Urothelium cell line (cell line): Measurements from ENCODE around the gene CCBE1.
"Not testable (repeated sequence)": the region's sequence is repeated elsewhere in the genome, so short reads cannot be mapped to it uniquely, and the experiment has no call there.

ENCODE experiments used
- DNase-seq: peaks from one replicate; pipeline ENCODE4 v3.0.0; 2011; ENCODE audit warnings: low spot score, mixed read lengths
- FAIRE-seq: peaks from 2 replicates; lab custom pipeline; 2011; peaks lifted over from hg19 to GRCh38; lab: Jason Lieb, UNC

Gene CCBE1

GRCh38 chr18:59659508-59660170 lies 37.6 kb downstream of the CCBE1 start:
- FAIRE-seq, result no peak

DNA sequence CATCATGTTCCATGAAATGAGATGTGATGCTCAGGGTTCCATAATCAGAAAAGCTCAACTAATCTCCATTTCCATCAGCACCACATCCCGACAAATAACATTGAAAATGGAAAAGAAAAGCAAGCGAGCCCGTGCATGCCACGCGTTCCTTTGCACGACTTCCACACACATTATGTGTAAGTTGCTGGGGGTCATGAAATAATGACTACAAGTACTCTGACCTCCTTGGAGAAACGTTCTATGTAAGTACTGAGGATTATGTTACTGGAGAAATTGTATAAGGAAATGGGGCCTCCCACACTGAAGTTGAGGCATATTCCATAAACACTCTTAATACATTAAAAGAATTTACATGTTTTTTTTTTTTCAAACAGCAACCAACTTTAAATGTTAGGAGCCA lies 38.3 kb downstream of the CCBE1 start:
- no peak for FAIRE-seq
- DNase-seq, result no peak

More at GRCh38 chr18:59659508-59660170, 37.6 kb downstream of the CCBE1 start:
- no peak for DNase-seq

DNA sequence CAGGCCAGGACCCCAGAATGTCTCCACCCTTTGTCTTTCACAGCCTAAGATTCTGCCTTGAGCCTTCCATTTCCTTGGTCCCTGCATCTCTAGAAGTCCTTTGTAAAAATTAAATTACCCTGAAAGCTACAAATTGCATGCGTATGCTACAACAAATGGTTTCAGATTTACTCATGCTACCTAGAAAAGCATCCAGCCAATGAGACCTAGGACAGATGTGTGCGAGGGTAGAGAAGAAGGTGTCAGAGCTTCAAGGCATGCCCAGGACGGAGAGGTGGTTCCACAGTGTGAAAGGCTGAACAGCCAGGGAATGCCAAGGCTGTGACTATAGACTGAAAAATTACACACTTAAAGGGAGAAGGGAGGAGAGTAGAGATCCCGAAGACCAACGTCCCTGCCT lies 40.2 kb downstream of the CCBE1 start:
- no peak for FAIRE-seq
- DNase-seq, result no peak

DNA sequence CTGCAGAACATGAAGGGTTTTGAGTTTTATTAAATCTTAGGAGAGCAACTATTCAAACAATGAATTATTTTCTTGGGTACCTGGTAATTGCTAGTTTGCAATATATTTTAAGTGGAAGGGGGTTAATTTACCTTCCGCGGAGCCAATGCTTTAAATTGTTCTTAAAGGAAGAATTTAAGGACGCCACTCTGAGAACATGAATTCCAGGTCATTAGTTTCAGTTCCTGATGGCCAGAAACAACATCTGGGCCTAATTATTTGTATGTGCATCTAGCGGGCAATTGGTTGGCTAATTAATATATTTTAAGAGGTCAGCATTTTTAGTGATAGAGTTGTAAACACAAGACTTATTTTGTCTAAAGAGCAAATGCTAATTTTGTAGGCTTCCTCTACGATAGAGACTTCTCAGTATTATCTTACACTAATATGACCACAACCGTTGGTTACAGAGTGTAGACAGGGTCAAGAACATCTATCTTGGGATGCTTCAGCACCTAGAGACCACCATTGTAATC lies 40.8 kb downstream of the CCBE1 start:
- DNase-seq (no peak), FAIRE-seq (no peak)

DNA sequence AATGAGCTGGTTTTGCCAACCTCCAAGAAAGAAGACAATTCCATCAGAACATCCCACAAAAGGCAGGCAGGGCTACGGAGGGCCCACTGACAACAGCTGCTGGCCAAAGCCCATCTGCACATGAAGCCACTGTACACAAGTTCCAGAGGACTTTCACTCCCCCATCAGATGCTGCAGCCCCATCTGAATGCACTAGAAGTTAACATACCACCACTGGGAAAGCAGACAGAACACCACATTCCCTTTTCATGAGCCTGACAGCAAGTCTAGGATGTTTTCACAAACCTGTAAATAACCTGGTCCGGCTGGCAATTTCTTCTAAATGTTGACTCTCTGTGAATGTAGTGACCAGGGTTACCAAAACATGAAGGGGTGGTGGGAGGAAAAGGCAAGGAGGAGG lies 41.5 kb downstream of the CCBE1 start:
- no peak for FAIRE-seq
- DNase-seq, result no peak

GRCh38 chr18:59651071-59651470 lies 46.2 kb downstream of the CCBE1 start:
- DNase-seq (no peak), FAIRE-seq (no peak)

DNA sequence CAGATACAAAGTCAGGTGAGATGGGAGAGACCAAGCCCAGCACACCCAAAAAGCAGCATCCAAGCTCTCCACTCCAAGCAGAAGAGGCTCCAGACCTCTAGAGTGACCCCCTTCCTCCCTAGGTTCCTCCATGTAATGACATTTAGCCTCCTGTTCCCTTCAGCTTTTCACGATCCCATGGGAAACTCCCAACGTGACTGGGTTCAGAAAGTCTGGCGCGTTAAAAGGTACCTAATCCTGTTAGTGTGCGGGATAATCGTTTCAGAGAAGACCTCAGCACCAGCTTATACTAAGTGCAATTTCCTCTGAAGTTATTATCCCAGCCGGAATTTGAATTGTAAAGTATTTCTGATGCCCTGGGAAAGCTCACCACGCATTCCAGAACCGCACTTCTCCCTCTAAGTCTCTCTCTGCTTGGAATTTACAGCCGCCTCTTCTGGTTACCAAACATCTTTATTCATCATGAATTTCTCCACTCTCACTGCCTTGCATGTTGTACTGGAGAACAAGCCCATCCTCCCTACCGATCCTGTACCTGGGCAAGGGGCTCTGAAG lies 46.9 kb downstream of the CCBE1 start:
- no peak for FAIRE-seq
- DNase-seq, result no peak

DNA sequence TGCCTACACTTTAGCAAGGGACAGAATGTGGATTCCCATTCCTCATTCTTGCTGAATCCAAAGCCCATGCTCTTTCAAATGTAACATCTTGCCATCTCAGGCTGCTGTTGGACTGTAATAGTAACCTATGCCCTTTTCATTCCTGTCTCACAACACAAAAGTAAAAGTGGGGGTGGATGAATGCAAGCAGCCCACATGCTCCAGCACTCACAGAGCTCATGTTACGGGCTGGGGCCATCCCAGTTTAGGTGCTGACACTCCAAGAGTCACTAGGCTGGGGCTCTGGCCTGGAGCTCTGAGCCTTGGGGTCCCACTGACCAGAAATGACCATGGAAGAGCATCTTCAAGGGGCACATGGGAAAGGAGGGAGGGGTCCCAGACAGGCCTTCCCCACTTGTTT lies 47.6 kb downstream of the CCBE1 start:
- FAIRE-seq (no peak), DNase-seq (no peak)

DNA sequence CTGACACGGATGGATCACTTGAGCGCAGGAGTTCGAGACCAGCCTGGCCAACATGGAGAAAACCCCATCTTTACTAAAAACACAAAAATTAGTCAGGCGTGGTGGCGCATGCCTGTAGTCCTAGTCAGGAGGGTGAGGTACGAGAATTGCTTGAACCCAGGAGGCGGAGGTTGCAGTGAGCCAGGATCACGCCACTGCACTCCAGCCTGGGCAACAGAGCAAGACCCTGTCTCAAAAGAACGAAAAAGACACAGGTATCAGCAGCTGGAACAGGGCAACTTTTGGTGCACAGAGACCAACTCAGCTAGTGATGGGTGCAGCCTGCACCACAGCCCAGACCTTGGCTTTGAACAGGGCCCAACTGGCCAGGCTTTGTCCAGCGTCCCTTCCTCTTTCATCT lies 48.8 kb downstream of the CCBE1 start:
- not testable (repeated sequence) for FAIRE-seq, DNase-seq

DNA sequence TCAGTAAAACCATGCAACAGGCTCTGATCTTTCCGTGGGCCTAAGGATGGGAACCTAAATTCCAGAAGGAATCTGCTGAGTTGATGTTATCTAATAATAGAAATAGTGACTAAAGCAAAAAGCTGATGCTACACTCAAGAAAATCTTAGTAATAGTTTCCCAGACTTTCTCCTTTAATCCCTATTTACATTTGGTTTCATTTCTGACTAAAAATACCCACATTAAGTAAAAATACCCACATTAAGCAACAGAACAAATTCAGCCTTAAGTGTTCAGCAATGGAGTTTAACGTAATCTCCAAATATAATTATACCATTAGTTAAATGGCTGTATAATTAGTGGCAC lies 50.3 kb downstream of the CCBE1 start:
- DNase-seq (no peak), FAIRE-seq (no peak)

GRCh38 chr18:59646228-59646962 lies 50.8 kb downstream of the CCBE1 start:
- no peak for FAIRE-seq
- DNase-seq, result no peak

DNA sequence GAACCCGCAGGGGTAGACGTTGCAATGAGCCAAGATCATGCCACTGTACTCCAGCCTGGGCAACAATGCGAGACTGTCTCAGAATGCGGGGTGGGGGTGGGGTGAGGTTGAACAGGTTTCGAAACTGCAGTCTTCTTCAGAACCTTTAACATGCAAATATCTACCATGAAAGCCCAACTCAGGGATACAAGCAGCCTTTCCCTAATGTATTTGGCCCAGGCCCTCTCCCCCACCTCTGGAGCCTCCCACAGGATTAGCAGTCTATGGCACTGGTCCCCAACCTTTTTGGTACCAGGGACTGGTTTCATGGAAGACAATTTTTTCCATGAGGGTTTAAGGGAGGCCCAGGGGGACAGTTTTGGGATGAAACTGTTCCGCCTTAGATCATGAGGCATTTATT lies 53.5 kb downstream of the CCBE1 start:
- FAIRE-seq, result no peak
- no peak for DNase-seq

- no peak for FAIRE-seq
Measured at GRCh38 chr18:59640721-59641120, 56.5 kb downstream of the CCBE1 start.

GRCh38 chr18:59639821-59640220 lies 57.4 kb downstream of the CCBE1 start:
- DNase-seq, result no peak
- FAIRE-seq, result no peak

More at GRCh38 chr18:59640721-59641120, 56.5 kb downstream of the CCBE1 start:
- DNase-seq, result no peak

DNA sequence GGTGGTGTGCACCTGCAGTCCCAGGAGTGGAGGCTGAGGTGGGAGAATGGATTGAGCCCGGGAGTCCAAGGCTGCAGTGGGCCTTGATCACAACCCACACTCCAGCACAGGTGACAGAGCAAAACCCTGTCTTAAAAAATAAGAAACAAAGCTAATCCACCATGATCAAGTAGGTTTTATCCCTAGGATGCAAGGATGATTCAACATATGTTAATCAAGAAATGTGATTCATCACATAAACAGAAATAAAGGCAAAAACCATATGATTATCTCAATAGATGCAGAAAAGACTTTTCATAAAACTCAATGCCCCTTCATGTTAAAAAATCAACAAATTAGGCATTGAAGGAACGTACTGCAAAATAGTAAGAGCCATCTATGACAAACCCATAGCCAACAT lies 58.1 kb downstream of the CCBE1 start:
- DNase-seq (no peak), FAIRE-seq (no peak)

DNA sequence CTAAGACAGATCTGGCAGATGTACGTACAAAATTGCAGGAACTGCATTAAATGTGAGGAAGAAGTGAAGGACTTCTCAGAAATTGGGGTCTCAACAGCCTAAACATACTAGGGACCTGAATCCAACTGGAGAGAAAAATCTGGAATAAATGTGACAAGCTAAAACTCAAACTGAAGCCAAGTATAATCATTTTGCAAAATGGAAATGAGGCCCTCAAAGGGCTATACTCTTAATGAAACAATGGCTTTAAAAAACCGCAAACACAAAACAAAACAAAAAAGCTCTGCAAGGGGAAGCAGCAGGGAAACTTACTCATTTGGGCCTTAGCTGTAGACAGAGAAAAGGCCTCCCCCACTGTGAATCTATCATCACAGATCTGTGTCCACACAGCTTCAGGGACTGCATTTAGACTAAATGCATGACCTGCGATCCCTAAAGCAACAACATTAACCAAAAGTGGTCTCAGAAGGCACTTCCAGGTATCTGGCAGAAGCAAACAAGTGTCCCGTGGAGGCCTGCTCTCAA lies 63.2 kb downstream of the CCBE1 start:
- DNase-seq (no peak), FAIRE-seq (no peak)

DNA sequence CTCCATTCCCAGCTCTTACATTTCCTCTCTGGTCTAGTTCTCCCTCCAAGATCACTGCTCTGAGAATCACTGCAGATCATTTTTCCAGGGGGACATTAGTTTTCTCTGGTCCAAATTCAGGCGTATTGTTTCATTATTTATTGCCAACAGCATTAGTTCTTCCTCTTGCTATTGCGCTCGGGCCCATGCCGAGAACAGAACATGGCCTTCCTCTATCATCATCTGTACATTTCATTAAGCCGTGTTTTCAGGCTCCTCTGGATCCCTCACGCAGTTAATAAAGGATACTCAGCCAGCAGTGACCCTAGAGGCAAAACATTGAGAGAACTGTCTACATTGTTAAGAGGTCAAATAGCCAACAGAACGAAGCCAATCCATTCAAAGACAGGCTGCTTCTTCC lies 63.9 kb downstream of the CCBE1 start:
- DNase-seq (no peak), FAIRE-seq (no peak)

- DNase-seq (no peak), FAIRE-seq (no peak)
Measured at GRCh38 chr18:59631583-59632181, 65.5 kb downstream of the CCBE1 start.

GRCh38 chr18:59629894-59630293 lies 67.3 kb downstream of the CCBE1 start:
- FAIRE-seq (no peak), DNase-seq (no peak)

DNA sequence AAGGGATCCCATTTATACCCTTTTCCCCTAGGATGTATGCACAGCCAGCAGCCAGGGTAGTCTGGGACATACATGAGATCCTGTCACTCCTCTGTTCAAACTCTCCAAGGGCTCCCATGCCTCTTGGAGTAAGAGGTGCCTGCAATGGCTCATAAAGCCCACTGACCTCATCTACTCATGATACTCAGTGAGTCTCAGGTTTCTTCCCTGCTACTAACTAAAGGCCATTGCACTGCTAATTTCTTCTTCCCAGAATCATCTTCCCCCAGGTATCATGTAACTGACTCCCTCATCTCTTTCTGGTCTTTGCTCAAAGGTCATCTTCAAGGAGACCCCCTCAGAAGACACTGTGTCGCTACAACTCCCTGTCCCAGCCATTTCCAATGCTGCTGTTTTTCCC lies 68.2 kb downstream of the CCBE1 start:
- DNase-seq (no peak), FAIRE-seq (no peak)

GRCh38 chr18:59627414-59627813 lies 69.8 kb downstream of the CCBE1 start:
- DNase-seq, result no peak
- no peak for FAIRE-seq
